Ureter (tissue), 1 donor: ENCODE data around the gene PROM2. TPM values are rescaled to one million over a fixed set of nuclear protein-coding genes. Genes with fewer than 3 reads are reported as not detected.
A peak's percentile ranks its signal among the peaks of the same experiment; 100 is the strongest.

Experiments used
- DNase-seq: peaks from one replicate; pipeline ENCODE4 v3.0.0-alpha.2; 2020; ENCODE audit warnings: low spot score
- total RNA-seq: library from RNA; stranded (reverse); gene quantifications from one replicate; pipeline ENCODE4 v1.2.4, GENCODE V29; 2023
- donor health status: DM: yes; HTN: yes; CAD: no.

PROM2 gene
- total RNA-seq, 1 donor from 2014 or later: 176 TPM

- no peak for DNase-seq
Observed at GRCh38 chr2:95284886-95285541, 10.8 kb downstream of the PROM2 start.

DNA sequence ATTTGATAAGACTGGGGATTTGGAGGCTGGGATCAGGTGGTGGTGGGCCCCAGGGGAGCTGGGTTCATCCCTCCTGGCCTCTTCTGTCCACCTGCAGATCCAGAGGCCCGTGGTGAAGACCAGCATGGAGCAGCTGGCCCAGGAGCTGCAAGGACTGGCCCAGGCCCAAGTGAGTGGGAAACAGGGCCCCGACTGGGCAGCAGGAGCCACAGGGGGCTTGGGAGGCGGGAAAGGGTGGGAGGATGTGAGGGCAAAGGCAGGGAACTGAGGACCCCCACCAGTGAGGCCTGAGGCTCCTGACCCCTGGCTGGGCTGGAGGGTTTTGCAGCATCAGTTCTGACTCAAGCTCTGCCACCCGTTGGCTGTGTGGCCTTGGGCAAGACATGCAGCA lies 11.3 kb downstream of the PROM2 start:
- no peak for DNase-seq

- DNase-seq: no peak
Observed at GRCh38 chr2:95287336-95287735, 13.1 kb downstream of the PROM2 start.

DNA sequence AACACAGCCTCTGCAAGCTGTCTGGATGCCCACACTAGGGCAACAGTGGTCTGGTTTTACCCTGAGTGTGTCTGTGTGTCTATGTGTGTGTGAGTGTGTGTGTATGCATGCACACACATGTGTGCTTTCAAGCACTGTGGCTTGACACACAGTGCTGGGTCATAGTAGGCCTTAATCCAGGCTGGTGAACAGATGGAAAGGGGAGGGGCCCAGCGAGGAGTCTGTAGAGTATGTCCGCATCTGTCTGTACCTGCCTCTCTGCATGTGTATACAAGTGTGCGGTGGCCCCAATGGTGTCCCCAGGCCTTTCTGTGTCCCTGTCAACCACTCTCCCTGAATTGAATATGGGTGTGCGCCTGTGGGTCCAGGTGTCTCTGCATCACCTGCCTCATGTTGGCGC lies 13.6 kb downstream of the PROM2 start:
- no peak for DNase-seq

- DNase-seq: no peak
Observed at GRCh38 chr2:95289253-95289652, 15.0 kb downstream of the PROM2 start.

DNA sequence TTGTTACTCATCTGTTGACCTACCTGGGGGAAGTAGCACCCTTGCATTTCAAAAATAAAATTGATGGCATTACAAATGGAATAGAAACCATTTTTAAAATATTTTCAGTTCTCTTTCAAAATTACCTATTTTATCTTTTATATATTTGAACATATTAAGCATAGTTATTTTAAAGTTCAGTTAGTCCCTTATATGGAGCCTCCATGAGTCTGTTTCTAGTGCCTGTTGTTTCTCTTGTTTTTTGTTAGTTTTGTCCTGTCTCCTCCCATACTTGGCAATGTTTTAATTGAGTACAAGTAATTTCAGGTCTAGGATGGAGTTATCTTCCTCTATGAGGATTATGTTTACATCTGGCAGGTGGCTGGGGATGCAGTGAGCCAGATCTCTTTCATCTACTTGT lies 17.0 kb downstream of the PROM2 start:
- DNase-seq: no peak

DNA sequence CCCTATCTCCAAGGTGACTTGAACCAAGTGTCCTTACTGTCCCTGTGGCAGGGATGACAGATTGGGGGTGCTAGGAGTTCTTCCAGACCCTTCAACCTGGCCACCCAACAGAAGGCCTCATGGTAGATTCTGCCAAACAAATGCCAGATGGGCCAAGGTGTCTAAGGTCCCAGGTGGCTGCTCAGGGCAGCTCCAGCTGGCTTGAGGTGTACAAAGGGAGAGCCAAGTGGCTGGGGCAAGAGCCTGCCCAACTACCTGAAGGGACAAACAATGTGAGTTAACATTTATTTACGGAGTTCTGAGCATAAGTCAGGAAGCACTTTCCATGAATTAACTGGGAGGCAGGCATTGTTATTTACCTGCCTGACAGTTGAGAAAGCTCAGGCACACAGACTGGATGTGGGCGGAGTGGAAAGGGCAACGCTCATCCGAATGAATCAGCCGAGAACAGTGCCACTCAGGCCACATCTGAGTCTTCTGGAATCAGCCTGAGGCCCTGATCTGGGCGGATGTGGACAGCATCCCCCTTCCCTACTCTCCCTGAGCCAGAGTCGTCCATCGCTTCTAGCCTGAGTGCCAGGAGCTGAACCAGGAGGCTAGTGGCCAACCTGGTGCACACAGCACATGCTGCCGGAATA lies 18.5 kb downstream of the PROM2 start:
- DNase-seq: no peak

GRCh38 chr2:95294579-95295250 lies 20.5 kb downstream of the PROM2 start:
- DNase-seq: no peak

GRCh38 chr2:95295376-95295775 lies 21.1 kb downstream of the PROM2 start:
- DNase-seq: no peak

DNA sequence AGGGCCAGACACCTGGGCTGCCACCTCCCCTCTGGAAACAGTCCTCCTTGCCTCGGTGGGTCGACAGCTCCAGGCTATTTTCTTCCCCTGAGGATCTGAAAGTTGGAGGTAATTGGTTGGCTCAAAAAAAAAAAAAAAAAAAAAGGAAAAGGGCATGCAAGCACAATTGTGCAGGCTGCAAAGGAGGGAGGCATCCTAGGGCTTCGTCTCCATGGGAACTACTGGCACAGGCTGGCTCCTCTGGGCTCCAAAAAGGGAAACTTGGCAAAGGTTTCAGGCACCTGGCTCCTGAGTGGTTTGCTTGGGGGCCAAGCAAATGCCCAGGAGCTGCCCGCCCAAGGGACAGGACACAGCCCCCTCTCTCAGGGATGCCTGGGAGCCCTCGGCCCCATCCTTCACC lies 21.8 kb downstream of the PROM2 start:
- no peak for DNase-seq

- DNase-seq: no peak
Observed at GRCh38 chr2:95296880-95297487, 22.7 kb downstream of the PROM2 start, which contains the start of gene KCNIP3. KCNIP3 (plus strand) TSS chr2:95297347; CDS start chr2:95297439, 92 bp downstream.

GRCh38 chr2:95297639-95298395 lies 23.6 kb downstream of the PROM2 start:
- no peak for DNase-seq

DNA sequence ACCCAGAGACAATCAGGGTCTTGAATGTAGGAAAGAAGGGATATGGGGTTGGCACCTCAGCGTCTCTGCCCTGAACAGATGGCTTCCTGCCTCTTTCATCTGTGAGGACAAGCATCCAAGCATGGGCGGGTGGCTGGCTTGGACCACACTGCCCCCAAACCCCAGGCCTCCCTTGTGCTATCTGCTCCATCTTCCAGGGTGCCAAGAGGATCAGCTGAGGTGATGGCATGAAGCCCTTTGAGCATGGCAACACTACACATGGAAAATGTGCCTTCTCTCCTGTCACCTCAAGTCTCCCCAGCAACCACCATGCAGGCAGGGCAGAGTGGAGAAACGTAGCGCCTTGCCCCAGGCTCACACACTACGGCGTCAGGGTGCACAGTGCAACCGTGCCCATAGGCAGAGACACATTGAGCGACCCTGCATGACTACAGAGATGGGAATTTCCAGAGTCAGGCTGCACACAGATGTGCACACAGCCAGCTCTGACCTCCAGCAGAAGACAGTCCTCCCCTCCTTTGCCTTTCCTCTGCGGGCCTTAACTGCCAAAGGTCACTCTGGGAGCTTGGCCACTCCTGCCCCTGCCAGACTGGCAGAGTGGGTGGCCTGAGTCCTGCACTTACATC lies 24.4 kb downstream of the PROM2 start:
- DNase-seq: no peak

- DNase-seq: no peak
Observed at GRCh38 chr2:95299961-95300360, 25.7 kb downstream of the PROM2 start.

DNA sequence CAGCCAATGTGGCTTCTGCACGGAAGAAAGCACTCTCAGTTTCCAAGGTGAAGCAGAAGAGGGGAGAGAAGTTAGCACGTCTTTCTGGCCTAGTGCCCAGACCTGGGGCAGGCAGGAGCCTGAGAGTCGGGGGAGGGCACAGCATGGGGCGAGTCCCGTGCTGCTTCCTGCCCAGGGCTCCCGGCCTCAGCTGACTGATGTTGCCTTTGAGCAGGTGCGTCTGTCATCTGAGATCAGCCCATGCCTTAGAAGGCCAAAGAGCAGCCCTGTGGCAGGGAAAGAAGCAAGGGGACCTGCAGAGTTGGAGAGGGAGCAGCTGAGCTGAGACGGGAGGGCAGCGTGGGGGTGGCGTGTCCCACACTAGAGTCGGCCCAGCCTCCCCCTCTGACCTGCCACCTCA lies 26.2 kb downstream of the PROM2 start:
- DNase-seq: peak; percentile 74

DNA sequence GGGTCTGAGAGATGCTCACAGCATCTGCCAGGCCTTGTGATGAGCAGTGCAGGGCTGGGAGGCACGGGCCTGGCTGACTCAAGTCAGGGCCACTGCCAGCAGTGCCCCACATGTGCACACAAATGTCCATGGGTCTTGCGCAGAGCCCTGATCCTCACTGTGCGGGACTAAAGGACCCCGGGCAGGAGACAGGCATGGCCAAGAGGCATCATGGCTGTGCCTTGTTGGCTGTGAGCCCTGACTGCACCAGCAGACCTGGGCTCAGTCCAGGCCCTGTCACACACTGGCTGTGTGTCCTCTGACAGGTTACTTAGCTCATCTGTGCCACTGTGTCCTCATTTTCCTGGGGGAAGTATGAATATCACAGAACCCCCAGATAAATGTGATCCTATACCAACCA lies 26.9 kb downstream of the PROM2 start:
- DNase-seq: no peak

- no peak for DNase-seq
Observed at GRCh38 chr2:95301876-95302641, 27.8 kb downstream of the PROM2 start.

DNA sequence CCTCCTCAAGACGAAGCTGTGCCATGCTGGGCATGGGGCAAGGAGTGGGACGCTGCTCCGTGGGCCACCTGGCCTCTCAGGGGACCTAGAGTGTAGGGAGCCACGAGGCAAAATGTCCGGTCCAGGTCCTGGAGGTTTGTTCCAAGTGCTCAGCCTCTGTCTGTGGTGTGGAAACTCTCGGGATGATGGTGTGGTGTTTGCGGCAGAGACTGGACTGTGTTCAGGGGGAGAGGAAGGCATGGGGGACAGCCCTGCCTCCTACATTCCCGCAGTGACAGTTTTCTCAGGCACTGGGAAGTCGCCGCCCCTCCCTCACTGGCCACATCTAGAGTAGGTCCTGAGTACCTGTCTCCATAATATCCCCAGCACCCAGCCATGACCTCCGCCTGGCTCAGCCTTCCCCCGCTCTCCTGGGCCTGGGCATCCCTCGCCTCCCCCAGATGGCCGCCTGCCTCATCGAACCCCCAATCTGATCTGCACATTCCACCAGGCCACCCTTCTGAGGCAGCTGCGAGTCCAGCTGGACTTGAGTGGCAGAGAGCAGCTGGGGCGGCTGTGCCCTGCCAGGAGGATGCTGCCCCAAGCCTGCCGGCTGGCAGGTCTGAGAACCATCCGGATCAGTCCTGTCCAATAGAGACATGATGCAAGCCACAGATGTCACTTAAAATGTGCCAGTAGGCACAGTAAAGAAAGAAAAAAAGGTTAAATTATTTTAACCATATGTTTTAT lies 29.1 kb downstream of the PROM2 start:
- DNase-seq: no peak

- no peak for DNase-seq
Observed at GRCh38 chr2:95305380-95306061, 31.3 kb downstream of the PROM2 start.
